HG03558 (cell line): ENCODE data around the gene LPIN2.

Experiments used
- ATAC-seq: cut with Tn5 transposase; IDR thresholded peaks from one replicate; pipeline ENCODE4 v1.9.1; 2021; ENCODE audit warnings: moderate number of reproducible peaks; ENCODE audit not compliant: unreplicated experiment; ENCODE audit errors: extremely low read depth

The LPIN2 gene

GRCh38 chr18:2984703-2985261 lies 28.2 kb downstream of the LPIN2 start:
- ATAC-seq: no peak

GRCh38 chr18:2984091-2984490 lies 28.9 kb downstream of the LPIN2 start:
- ATAC-seq: no peak

- no peak for ATAC-seq
These were observed 29.6 kb downstream of the LPIN2 start for GRCh38 chr18:2983296-2983695.

- no peak for ATAC-seq
These were observed 30.3 kb downstream of the LPIN2 start for GRCh38 chr18:2982452-2983269.

- ATAC-seq: no peak
These were observed 30.9 kb downstream of the LPIN2 start for GRCh38 chr18:2982022-2982421.

- no peak for ATAC-seq
These were observed 31.7 kb downstream of the LPIN2 start for GRCh38 chr18:2981212-2981728.

- no peak for ATAC-seq
These were observed 32.8 kb downstream of the LPIN2 start for GRCh38 chr18:2979871-2980790.

- no peak for ATAC-seq
These were observed 33.8 kb downstream of the LPIN2 start for GRCh38 chr18:2979129-2979528.

- ATAC-seq: no peak
These were observed 34.3 kb downstream of the LPIN2 start for GRCh38 chr18:2978661-2979106.

GRCh38 chr18:2978208-2978607 lies 34.7 kb downstream of the LPIN2 start:
- no peak for ATAC-seq

GRCh38 chr18:2976218-2977132 lies 36.5 kb downstream of the LPIN2 start:
- ATAC-seq: no peak

- no peak for ATAC-seq
These were observed 38.2 kb downstream of the LPIN2 start for GRCh38 chr18:2974731-2975130.

- ATAC-seq: peak; percentile 80
These were observed 41.0 kb downstream of the LPIN2 start for GRCh38 chr18:2971741-2972552.

- no peak for ATAC-seq
These were observed 41.9 kb downstream of the LPIN2 start for GRCh38 chr18:2970772-2971659.

GRCh38 chr18:2970344-2970743 lies 42.6 kb downstream of the LPIN2 start:
- no peak for ATAC-seq

- ATAC-seq: no peak
These were observed 43.2 kb downstream of the LPIN2 start for GRCh38 chr18:2969695-2970094.

- ATAC-seq: no peak
These were observed 44.3 kb downstream of the LPIN2 start for GRCh38 chr18:2968606-2969005.

GRCh38 chr18:2967820-2968219 lies 45.1 kb downstream of the LPIN2 start:
- ATAC-seq: no peak
